GM23338 (cell line): Measurements from ENCODE around the gene KAT2A. TPM values are rescaled to one million over a fixed set of nuclear protein-coding genes. Genes with fewer than 3 reads are reported as not detected.

Experiments used
- ATAC-seq: fragments of 200-7000 bp; cut with Tn5 transposase; 3 replicates; pipeline ENCODE4 v1.9.1; 2020
- DNase-seq: peaks from one replicate; pipeline ENCODE4 v3.0.0-alpha.2; 2015; ENCODE audit warnings: low spot score
- H2AFZ ChIP-seq: fragments of 200-600 bp; sonication (generic); 2 replicates; pipeline ENCODE4 v1.8.0; 2016; ENCODE audit warnings: antibody characterized with exemption, mild to moderate bottlenecking, moderate library complexity
- H3F3A ChIP-seq: fragments of 200-600 bp; sonication (generic); replicated peaks from 2 replicates; pipeline ENCODE4 v1.8.0; 2017; ENCODE audit warnings: antibody characterized with exemption, mixed run types, low read depth
- H3K27ac ChIP-seq: fragments of 200-600 bp; sonication (generic); 2 replicates; pipeline ENCODE4 v1.6.1; 2016; ENCODE audit warnings: low read depth
- H3K27me3 ChIP-seq: fragments of 200-600 bp; sonication (generic); 2 replicates; pipeline ENCODE4 v1.8.0; 2016; ENCODE audit warnings: mild to moderate bottlenecking, mixed run types, moderate library complexity; ENCODE audit not compliant: insufficient read depth
- H3K36me3 ChIP-seq: fragments of 200-600 bp; sonication (generic); 2 replicates; pipeline ENCODE4 v1.8.0; 2016; ENCODE audit warnings: mild to moderate bottlenecking; ENCODE audit not compliant: insufficient read depth
- H3K4me1 ChIP-seq: fragments of 200-600 bp; sonication (generic); 2 replicates; pipeline ENCODE4 v1.8.0; 2016; ENCODE audit warnings: mild to moderate bottlenecking, moderate library complexity; ENCODE audit not compliant: insufficient read depth
- H3K4me2 ChIP-seq: fragments of 200-600 bp; sonication (generic); 2 replicates; pipeline ENCODE4 v1.7.1; 2017; ENCODE audit warnings: mixed run types
- H3K4me3 ChIP-seq: fragments of 200-600 bp; sonication (generic); 2 replicates; pipeline ENCODE4 v1.6.1; 2016; ENCODE audit warnings: mixed run types
- H3K79me2 ChIP-seq: fragments of 200-600 bp; sonication (generic); replicated peaks from 2 replicates; pipeline ENCODE4 v1.8.0; 2017; ENCODE audit warnings: mild to moderate bottlenecking; ENCODE audit not compliant: insufficient read depth
- H3K9me2 ChIP-seq: fragments of 200-600 bp; sonication (generic); 2 replicates; pipeline ENCODE4 v1.8.0; 2017; ENCODE audit not compliant: insufficient read depth
- H4K20me1 ChIP-seq: fragments of 200-600 bp; sonication (generic); replicated peaks from 2 replicates; pipeline ENCODE4 v1.8.0; 2017; ENCODE audit warnings: mild to moderate bottlenecking; ENCODE audit not compliant: insufficient read depth
- H3K27ac Mint-ChIP-seq: 2 replicates; pipeline ENCODE4 v1.8.0; 2020; ENCODE audit warnings: inconsistent platforms, mild to moderate bottlenecking, moderate library complexity, mixed read lengths
- H3K27me3 Mint-ChIP-seq: 3 replicates; pipeline ENCODE4 v1.8.0; 2022; ENCODE audit warnings: low read depth, mild to moderate bottlenecking, moderate library complexity, mixed read lengths, inconsistent platforms; ENCODE audit not compliant: insufficient read depth, poor library complexity
- H3K36me3 Mint-ChIP-seq: 3 replicates; pipeline ENCODE4 v1.8.0; 2021; ENCODE audit warnings: low read depth, mild to moderate bottlenecking, inconsistent platforms, moderate library complexity, mixed read lengths
- H3K4me1 Mint-ChIP-seq: 3 replicates; pipeline ENCODE4 v1.8.0; 2020; ENCODE audit warnings: mild to moderate bottlenecking, inconsistent platforms, mixed read lengths
- H3K4me3 Mint-ChIP-seq: 3 replicates; pipeline ENCODE4 v1.8.0; 2021; ENCODE audit warnings: moderate library complexity, mild to moderate bottlenecking, inconsistent platforms, mixed read lengths
- H3K9me3 Mint-ChIP-seq: 3 replicates; pipeline ENCODE4 v1.8.0; 2020; ENCODE audit warnings: moderate library complexity, mild to moderate bottlenecking, inconsistent platforms, mixed read lengths
- CREB1 ChIP-seq: fragments of 250-450 bp; sonication (Bioruptor Pico); IDR thresholded peaks from 2 replicates; pipeline ENCODE4 v1.5.0; 2020; ENCODE audit warnings: low read depth, mild to moderate bottlenecking, moderate library complexity
- EZH2 ChIP-seq: fragments of 200-600 bp; sonication (generic); IDR thresholded peaks from one replicate; pipeline ENCODE4 v1.8.0; 2017; ENCODE audit warnings: antibody characterized with exemption, mild to moderate bottlenecking, low read depth; ENCODE audit not compliant: unreplicated experiment
- EZH2phosphoT487 ChIP-seq: fragments of 200-600 bp; sonication (generic); IDR thresholded peaks from one replicate; pipeline ENCODE4 v1.8.1; 2018; ENCODE audit warnings: antibody characterized with exemption; ENCODE audit not compliant: unreplicated experiment
- JUNB ChIP-seq: IDR thresholded peaks from one replicate; pipeline ENCODE4 v1.6.1; 2016; ENCODE audit warnings: antibody characterized with exemption; ENCODE audit not compliant: unreplicated experiment
- POLR2AphosphoS5 ChIP-seq: IDR thresholded peaks from 2 replicates; pipeline ENCODE4 v1.6.1; 2016; ENCODE audit warnings: antibody characterized with exemption, low read depth
- STAT1 ChIP-seq: IDR thresholded peaks from one replicate; pipeline ENCODE4 v1.6.1; 2016; ENCODE audit warnings: antibody characterized with exemption; ENCODE audit not compliant: unreplicated experiment
- ZNF114 ChIP-seq: fragments of 250-450 bp; sonication (Bioruptor Pico); IDR thresholded peaks from 2 replicates; pipeline ENCODE4 v1.5.0; 2020; ENCODE audit warnings: mild to moderate bottlenecking, moderate library complexity
- ZNF331 ChIP-seq: fragments of 250-450 bp; sonication (Bioruptor Pico); IDR thresholded peaks from 2 replicates; pipeline ENCODE4 v1.5.0; 2020; ENCODE audit warnings: low read depth, mild to moderate bottlenecking, moderate library complexity
- polyA plus RNA-seq: library from polyadenylated mRNA; unstranded; fragments of >200 nt; fragmentation: Nextera tagmentation; extraction: Ambion mirVana; gene quantifications from 2 replicates; pipeline ENCODE4 v1.2.1, GENCODE V29; 2016
- total RNA-seq: library from RNA; depleted of rRNA; stranded (reverse); fragments of >200 nt; shearing (Covaris generic); gene quantifications from 2 replicates; pipeline ENCODE4 v1.2.3, GENCODE V29; 2014
- TF ChIP-seq, protein P1 (sequence below): IDR thresholded peaks from one replicate; pipeline ENCODE4 v1.6.1; 2018; ENCODE audit warnings: antibody characterized with exemption; ENCODE audit not compliant: unreplicated experiment
- TF ChIP-seq, protein P2 (sequence below), 2 experiments: fragments of 200-600 bp in 1 of 2; sonication (generic) in 1 of 2; conservative IDR thresholded peaks; 2 replicates each; pipeline versions ENCODE4 v1.5.1 to v1.6.1; 2016 to 2017; ENCODE audit warnings: antibody characterized with exemption in 2 of 2, low read depth in 2 of 2, mild to moderate bottlenecking in 2 of 2, moderate library complexity in 1 of 2

KAT2A gene
- total and polyA plus RNA-seq, 2 experiments from 2014 or later, result 13.9 to 25.2 TPM

DNA sequence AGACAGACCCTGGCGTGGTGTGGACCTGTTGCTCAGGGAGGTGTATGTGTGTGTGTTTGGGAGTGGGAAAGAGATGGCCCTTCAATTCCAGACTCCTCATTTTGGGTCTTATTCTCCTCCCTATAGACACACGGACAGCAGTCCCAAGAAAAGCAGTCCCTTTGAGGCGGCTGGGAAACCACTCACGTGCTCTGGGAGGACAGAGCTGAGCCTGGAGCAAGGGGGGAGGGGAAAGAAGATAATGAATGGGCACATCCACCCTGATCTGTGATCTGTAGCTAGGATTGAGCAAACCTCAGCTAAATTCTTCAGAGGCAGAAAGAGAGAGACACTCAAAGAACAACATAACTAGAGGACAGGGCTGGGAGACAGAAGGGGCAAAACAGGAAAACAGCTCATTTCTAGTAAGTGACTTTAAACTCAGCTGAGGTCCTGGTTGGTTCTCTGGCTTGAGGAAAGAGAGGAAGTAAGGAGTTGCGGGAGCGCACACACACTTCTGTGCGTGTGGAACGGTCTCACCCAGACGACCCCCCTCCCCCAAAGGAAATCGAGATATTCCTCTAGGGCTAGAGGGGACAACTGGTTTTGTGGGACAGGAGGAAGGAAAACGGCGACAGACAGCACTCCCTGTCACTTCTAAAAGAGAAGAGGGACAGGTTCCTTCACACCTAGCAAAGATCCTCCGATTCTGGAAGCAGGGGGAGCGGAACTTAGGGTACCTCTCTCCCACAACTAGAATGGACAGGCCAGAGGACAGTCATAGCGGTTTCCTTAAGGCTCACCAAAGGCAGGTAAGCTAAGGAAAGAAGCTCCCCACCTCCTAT, 33.0 kb upstream of the KAT2A start:
- Histone ChIP-seq H3K79me2 (peaks cover 51% of the 10 kb centered on the region), H3K4me3 (peak overlapping the region; percentile 96), H3K27ac (0 out of 2 replicates have a peak overlapping the region, but pooled peaks have one; percentile 45), H3K27me3 (no peaks in the 10 kb centered on the region), H3K4me2 (peak overlapping the region; percentile 97), H2AFZ (0 out of 2 replicates have a peak overlapping the region, but pooled peaks have one; percentile 86), H3K9me2 (no peaks in the 10 kb centered on the region), H3K36me3 (no peaks in the 10 kb centered on the region), H3K4me1 (peaks cover 17% of the 10 kb centered on the region), H4K20me1 (peaks cover 26% of the 10 kb centered on the region), H3F3A (peaks cover 12% of the 10 kb centered on the region; the same call in 1 of the 2 replicates)
- DNase-seq (peak; percentile 41), ATAC-seq (no peak)
- Mint-ChIP-seq H3K9me3 (no peaks in the 10 kb centered on the region), H3K4me1 (peaks cover 26% of the 10 kb centered on the region), H3K27me3 (peaks cover 16% of the 10 kb centered on the region), H3K36me3 (peaks cover 2% of the 10 kb centered on the region; the same call in 1 of the 3 replicates), H3K27ac (peak overlapping the region; percentile 35), H3K4me3 (peak overlapping the region; percentile 89)
- TF ChIP-seq, protein P1, sequence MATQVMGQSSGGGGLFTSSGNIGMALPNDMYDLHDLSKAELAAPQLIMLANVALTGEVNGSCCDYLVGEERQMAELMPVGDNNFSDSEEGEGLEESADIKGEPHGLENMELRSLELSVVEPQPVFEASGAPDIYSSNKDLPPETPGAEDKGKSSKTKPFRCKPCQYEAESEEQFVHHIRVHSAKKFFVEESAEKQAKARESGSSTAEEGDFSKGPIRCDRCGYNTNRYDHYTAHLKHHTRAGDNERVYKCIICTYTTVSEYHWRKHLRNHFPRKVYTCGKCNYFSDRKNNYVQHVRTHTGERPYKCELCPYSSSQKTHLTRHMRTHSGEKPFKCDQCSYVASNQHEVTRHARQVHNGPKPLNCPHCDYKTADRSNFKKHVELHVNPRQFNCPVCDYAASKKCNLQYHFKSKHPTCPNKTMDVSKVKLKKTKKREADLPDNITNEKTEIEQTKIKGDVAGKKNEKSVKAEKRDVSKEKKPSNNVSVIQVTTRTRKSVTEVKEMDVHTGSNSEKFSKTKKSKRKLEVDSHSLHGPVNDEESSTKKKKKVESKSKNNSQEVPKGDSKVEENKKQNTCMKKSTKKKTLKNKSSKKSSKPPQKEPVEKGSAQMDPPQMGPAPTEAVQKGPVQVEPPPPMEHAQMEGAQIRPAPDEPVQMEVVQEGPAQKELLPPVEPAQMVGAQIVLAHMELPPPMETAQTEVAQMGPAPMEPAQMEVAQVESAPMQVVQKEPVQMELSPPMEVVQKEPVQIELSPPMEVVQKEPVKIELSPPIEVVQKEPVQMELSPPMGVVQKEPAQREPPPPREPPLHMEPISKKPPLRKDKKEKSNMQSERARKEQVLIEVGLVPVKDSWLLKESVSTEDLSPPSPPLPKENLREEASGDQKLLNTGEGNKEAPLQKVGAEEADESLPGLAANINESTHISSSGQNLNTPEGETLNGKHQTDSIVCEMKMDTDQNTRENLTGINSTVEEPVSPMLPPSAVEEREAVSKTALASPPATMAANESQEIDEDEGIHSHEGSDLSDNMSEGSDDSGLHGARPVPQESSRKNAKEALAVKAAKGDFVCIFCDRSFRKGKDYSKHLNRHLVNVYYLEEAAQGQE, result no peak
- TF ChIP-seq, protein P2, sequence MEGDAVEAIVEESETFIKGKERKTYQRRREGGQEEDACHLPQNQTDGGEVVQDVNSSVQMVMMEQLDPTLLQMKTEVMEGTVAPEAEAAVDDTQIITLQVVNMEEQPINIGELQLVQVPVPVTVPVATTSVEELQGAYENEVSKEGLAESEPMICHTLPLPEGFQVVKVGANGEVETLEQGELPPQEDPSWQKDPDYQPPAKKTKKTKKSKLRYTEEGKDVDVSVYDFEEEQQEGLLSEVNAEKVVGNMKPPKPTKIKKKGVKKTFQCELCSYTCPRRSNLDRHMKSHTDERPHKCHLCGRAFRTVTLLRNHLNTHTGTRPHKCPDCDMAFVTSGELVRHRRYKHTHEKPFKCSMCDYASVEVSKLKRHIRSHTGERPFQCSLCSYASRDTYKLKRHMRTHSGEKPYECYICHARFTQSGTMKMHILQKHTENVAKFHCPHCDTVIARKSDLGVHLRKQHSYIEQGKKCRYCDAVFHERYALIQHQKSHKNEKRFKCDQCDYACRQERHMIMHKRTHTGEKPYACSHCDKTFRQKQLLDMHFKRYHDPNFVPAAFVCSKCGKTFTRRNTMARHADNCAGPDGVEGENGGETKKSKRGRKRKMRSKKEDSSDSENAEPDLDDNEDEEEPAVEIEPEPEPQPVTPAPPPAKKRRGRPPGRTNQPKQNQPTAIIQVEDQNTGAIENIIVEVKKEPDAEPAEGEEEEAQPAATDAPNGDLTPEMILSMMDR (conservative IDR thresholded peaks at IDR 0.05; ENCODE audit: low read depth in 2 of 2), result no peak
- no peak for TF ChIP-seq STAT1
- no peak for TF ChIP-seq CREB1 (CRISPR knock-in tag)

DNA sequence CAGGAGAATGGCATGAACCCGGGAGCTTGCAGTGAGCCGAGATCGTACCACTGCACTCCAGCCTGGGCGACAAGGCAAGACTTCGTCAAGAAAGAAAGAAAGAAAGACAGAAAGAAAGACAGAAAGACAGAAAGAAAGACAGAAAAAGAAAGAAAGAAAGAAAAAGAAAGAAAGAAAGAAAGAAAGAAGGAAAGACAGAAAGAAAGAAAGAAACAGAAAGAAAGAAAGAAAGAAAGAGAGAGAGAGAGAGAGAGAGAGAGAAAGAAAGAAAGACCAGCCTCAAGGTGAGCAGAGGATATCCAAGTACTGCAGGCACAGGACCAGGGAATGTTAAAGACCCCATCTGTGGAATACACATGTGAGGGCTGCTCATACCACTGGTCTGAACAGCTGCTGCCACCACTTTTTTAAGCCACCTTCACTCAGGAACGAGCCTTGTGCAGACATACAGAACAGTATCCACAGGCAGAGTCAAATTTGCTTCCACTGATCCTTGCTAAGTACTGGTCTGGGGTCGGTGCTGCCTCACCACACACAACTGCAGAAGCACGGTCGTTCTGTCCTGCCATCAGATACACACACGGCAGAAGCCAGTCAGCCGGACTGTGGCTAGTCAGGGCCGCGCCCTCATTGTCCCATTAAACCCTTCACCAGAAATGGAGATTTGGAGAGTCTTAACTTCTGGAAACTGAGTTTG, 25.9 kb upstream of the KAT2A start:
- no peaks in the 10 kb centered on the region for H3K9me3 Mint-ChIP-seq
- H3K9me2 ChIP-seq, result no peaks in the 10 kb centered on the region
- ATAC-seq (no peak), DNase-seq (no peak)
- H4K20me1 ChIP-seq, result peaks cover 29% of the 10 kb centered on the region
- H3K4me3 Mint-ChIP-seq, result no peak overlapping the region
- H3K4me1 ChIP-seq, result no peaks in the 10 kb centered on the region
- no peak overlapping the region for H3K4me2 ChIP-seq
- H2AFZ ChIP-seq, result no peak overlapping the region
- peaks cover 13% of the 10 kb centered on the region; the same call in 2 of the 3 replicates for H3K36me3 Mint-ChIP-seq
- no peaks in the 10 kb centered on the region; the same call in 2 of the 3 replicates for H3K4me1 Mint-ChIP-seq
- H3K4me3 ChIP-seq, result no peak overlapping the region
- no peaks in the 10 kb centered on the region for H3K27me3 Mint-ChIP-seq
- H3K36me3 ChIP-seq, result no peaks in the 10 kb centered on the region
- no peaks in the 10 kb centered on the region for H3K27me3 ChIP-seq
- H3F3A ChIP-seq, result no peaks in the 10 kb centered on the region
- H3K27ac ChIP-seq, result no peak overlapping the region
- H3K79me2 ChIP-seq, result peaks cover 87% of the 10 kb centered on the region
- no peak overlapping the region for H3K27ac Mint-ChIP-seq
- TF ChIP-seq STAT1 (no peak), JUNB (no peak), EZH2phosphoT487 (no peak), EZH2 (no peak), ZNF331 (CRISPR knock-in tag) (no peak), ZNF114 (no peak), POLR2AphosphoS5 (no peak)
- TF ChIP-seq, protein P1, result no peak
- TF ChIP-seq, protein P2 (conservative IDR thresholded peaks at IDR 0.05; ENCODE audit: low read depth in 2 of 2), result no peak
